ENCODE measurements around the gene POU2AF3.

- no peak for TF ChIP-seq POLR2A (IDR thresholded peaks at IDR 0.05)
- TF ChIP-seq CTCF (IDR thresholded peaks at IDR 0.05 in 4 of 5, conservative IDR thresholded peaks at IDR 0.05 in 1 of 5) = no peak
Observed at GRCh38 chr11:111324277-111324720, 26.0 kb downstream of the POU2AF3 start.

All from gastrocnemius medialis (tissue), 4 donors.